ENCODE measurements around the gene C9orf72.

Gene C9orf72

DNA sequence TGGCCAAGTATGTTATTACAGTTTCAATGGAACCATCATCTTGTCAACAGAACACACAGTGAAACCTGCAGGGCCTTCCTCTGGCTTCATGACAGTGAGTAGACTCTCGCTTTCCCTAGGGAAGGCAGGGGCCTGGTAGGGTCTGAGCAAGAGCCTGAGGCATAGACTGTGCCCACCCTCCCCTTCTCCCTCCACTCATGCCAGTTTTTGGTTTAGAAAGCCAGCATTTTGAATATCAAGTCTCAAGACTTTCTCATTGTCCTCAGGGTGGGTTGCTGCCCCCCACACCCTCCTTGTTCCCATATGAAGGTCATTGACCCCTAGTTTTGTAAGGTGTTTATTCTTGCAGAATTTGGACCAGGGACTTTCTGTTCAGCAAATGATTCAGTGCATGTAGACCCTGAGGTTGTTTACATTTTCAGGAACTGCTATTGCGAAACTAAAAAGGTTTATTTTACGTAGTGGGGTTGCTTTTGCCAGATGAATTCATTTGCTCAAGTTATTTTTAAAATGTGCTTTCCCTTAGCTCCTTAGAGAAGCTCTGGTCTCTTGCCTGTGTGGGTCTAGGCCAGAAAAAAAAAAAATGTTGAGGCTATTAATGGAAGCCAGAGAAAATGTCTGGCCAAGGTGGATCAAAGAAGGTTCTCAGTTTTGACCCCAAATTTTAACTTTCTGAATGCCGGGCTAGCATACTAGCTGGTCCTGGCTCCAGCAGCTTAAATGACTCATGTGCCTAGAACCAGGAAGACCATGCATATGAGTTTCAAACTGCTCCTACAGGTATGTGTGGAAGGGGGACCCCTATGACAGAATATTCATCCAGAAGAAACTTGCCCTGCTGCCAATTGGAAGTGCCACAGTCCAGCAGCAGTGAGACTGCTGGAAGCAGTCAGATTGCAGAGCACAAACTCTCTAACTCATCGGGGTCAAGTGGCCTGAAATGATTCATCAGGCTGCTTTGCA lies 33.5 kb downstream of the C9orf72 start:
- DNase-seq (ENCODE audit: low read depth in 2 of 2) = no peak

DNA sequence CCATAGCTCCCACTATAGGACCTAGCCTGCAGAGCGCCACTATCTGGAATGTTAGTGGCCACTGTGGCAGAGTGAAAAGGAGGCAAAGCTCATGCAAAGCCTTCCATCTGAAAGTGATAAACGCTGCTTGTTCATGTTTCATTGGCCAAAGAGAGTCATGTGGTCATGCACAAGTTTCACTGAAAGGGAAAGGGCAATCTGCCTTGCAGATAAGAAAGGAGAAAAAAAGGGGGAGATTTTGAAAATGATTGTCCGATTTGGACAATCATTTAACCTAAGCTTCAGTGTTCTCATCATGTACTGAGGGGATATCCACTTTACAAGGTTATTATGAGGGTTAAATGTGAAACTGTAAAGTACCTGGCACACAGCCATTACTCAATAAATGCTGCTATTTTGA lies 34.6 kb downstream of the C9orf72 start:
- DNase-seq (ENCODE audit: low read depth in 2 of 2) = no peak

DNA sequence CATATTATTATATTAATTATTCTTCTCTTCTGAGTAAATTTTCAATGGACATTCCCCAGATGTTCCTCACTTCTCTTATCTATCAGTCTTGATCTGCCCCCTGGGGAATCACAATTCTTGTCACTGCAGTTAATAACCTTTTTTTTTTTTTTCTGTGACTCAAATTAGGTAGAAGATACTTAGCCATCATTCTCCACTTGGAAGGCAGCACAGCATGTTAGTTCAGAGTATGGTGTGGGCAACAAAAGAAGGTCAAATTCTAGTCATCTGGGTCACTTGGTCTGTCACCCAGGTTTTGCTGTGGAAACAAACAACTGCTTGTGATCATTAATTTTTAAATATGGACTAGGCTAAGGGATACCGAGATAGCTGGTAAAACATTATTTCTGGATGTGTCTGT lies 35.5 kb downstream of the C9orf72 start:
- no peak for DNase-seq (ENCODE audit: low read depth in 2 of 2)

DNA sequence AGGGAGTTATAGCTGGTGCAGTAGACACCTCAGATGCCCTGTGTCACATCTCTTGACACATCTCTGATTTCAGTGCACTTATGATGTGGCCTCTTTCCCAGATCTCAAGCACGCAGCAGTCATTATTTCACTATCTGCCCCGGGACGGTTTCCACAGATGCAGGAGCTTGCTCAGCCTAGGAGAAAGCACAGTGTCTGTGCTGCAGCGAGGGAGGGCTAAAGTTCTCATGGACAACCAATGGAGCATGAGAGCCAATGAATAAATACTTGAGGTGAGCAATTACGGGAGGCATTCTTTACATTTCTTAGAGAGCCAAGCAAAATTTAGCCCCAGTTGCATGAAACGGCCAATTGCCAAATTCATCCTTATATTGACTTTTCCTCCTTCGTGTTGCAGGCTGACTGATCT lies 36.2 kb downstream of the C9orf72 start:
- DNase-seq (ENCODE audit: low read depth in 2 of 2) = no peak

DNA sequence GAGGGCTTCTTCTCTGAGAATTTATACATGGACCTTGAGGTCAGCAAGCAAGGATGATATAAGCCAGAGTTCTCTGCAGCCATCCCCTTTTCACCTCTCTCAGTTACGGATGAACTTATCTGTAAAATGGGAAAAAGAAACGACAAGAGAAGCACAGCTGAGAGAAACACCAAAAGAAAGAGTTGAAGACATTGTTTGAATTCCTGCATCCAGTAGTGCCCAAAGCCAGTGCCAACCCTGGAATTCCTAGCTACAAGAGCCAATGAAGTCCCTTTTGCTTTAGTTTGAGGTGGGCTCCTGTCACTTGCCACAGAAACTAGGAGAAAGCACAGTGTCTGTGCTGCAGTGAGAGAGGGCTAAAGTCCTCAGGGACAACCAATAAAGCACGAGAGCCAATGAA lies 37.1 kb downstream of the C9orf72 start:
- no peak for DNase-seq (ENCODE audit: low read depth in 2 of 2)

DNA sequence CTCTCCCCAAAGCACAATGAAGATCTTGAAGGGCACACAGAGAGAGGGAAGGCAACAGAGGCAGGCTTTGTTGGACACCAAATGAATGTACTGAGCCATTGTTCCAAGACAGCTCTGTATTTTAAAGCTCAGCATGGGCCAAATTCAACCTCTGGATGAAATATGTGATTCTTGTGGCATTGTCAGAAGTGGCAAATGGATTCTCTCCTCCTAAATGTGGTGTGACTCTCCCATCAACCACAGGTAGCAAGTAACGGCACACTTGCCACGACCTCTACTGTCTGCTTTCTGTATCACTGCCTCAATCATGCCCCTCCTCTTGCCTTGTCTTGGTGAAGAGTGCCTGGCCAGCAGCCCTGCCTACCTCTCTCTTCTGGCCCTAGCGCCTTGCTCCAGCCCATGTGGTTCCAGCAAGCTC lies 37.6 kb downstream of the C9orf72 start:
- no peak for DNase-seq (ENCODE audit: low read depth in 2 of 2)

DNA sequence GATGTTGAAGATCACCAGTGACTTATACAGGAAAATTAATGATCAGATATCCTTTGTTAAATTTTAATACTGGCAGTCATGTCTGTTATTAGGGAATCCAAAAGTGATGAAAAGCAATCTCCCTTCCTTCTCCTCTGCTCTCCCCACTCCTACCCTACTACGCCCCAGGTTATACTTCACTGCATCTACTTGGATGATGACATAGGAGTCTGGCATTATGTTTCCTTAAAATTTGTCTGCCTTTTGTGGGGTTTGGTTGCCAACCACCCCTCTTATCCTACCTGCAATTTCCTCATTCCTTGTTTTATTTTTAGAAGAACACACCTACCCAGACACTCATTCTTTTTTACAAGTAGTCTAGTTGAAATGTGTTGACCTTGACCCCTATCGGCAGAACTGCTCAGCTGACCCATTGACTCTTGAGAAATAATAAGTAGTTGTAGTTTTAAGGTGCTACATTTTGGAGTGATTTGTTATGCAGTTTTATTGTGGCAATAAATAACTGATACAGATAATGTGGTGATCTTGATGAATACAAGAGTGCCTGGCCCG lies 38.5 kb downstream of the C9orf72 start:
- no peak for DNase-seq (ENCODE audit: low read depth in 2 of 2)

DNA sequence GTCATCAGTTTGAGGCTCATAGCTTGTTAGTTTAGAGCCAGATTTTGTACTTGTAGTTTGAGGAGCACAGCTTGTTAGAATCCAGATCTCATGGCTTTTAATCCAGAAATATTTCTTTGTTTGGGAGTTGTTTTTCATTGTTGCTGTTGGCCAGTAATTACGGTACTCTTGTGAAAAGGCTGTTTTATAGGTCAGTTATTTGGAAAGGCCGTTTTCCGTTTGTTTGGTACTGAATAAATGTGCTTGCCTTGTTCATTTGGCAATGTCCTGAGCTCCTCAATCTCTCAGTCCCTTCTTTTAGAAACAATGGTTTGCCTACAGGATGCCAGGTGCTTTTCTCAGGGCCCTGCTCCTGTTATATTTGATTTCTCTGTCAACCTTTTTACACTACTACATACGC lies 39.1 kb downstream of the C9orf72 start:
- DNase-seq (ENCODE audit: low read depth in 2 of 2) = no peak

DNA sequence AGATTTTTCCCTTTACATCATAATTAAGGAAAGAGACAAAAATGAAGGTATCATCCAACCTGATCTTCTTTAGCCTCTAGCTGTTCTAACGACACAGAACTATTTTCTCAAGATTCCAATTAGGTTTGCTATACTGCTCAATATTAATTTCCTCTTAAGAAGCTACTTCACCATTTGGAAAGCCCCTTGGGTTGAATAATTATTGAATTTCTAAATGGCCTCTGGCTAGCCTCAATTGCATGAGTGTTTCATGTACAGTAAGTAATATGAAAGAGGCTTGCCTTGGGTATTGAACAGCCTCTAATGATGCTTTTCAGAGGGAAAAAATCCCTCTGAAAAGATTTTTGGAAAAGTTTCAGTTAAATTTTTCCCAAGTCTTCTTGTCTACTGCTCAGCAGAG lies 40.0 kb downstream of the C9orf72 start:
- no peak for DNase-seq (ENCODE audit: low read depth in 2 of 2)

DNA sequence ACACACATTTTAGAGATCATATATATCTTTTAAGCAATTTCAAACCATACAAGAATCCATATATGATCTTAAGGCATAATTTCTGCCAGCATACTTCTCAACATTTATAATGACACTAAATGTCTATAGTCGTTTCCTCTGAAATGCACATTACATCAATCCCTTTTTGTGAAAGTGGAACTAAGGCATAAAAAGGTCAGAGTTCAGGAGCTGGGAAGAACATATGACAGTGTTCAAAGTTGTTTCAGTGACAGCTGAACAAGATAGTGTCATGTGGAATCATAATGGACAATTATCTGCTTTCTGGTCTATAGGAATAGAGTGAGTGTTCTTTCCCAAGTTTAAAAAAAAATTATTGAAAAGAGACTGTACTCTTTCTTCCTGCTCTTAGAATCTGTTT lies 41.2 kb downstream of the C9orf72 start:
- no peak for DNase-seq (ENCODE audit: low read depth in 2 of 2)

DNA sequence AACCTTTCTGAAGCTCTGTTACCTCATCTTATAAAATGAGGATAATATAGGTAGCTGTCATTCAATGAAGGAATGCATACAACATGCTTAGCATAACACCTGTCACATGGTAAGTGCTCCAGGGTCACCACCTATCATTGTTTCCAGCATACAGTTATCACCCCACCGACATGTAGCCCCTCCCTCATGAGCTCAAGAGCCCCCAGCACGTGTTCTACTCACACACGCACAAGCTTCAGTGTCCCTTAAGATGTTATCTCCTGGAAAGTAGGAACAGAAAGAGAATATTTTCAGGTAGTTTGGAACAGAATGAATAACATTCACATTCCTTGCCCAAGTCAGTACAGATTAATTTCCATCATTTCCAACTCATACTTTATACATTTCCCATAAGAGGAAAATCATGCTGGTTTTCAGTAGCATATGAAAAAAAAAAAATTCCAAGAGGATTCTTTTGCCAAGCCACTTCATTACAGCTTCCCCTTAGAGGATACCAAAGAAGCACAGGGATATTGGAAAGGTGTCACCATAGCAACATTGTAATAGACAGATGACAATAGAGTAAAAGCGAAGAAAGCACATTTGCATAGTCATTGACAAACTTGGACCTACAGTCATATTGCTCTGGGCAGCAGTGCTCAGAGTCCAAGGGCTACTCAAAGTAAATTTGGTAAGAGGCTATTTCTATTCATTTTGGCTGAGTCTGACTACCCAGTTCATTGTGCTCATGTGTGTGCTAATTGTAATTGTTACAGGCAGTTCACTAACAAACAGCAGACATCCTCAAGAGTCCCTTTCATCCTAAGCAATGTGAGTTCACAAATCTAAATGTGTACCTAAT lies 42.1 kb downstream of the C9orf72 start:
- DNase-seq (ENCODE audit: low read depth in 2 of 2) = no peak

DNA sequence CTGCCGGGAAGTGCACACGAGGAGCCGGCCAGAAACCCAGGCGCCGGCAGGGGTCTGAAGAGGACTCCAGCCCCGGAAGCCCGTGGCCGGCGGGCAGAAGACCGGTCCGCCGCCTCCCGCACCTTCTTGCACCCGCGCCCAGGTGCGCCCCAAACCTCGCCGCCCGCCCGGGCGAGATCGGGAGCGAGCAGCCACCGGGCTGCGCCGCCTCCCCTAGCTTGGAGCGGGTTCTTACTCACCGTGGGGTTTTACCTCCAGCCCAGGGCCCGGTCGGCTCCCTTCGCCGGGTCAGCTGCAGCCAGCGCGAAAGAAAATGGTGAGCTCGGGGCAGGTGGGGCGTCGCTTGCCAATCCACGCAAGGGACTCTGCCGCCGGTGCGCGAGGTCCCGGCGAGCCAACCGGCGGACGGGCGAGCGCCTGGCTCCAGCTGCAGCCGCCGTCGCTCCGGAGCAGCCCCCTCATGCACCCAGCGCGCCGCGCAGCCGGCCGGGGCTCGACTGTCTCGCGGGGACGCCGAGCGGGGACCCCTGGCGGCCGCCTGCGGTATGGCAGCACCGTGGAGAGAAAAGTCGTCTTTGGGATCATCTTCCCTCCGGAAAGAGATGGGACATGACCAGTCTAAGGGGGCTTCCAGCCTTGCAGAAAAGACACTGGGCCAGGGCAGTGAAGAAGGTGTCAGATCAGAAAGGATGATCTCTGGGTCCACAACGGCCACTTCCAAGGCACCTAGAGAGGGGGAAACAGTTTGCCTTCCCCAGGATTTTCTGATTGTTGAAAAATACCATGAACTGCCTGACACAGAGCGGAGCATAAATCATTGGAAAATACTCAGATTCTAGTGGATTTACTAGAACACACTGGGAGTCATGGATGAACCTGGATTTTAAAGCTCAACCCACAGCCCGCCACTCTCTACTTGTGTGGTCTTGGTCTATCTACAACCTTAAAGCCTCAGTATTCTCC lies 43.7 kb downstream of the C9orf72 start, which contains the start of gene MOB3B:
Gene MOB3B, minus strand, starts transcription at position 499 of the 963 bp plus-strand sequence. CDS start 74,264 bp downstream, outside the sequence.
- DNase-seq (ENCODE audit: low read depth in 2 of 2) = peak; percentile 71 to 76

DNA sequence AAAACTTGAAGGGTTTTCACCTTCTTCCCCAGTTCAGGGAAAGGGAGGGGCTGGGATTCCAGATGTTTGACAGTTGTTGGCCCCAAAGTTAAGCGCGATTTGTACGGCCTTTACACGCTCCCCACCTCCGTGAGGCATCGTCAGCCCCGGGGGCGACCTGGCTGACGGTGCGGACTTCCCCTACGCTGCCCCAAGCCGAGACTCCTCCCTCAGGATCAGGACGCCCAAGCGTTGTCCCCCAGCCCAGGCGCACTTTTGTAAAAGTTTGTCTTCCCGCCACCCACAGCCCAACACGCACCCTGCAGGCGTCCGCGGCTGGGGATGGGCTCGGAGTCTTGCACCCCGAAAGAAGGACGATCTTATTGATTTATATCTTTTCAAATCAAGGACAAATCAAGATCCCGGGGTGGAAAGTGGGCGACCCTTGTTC lies 44.4 kb downstream of the C9orf72 start:
- peak; percentile 33 to 39 for DNase-seq (ENCODE audit: low read depth in 2 of 2)

DNA sequence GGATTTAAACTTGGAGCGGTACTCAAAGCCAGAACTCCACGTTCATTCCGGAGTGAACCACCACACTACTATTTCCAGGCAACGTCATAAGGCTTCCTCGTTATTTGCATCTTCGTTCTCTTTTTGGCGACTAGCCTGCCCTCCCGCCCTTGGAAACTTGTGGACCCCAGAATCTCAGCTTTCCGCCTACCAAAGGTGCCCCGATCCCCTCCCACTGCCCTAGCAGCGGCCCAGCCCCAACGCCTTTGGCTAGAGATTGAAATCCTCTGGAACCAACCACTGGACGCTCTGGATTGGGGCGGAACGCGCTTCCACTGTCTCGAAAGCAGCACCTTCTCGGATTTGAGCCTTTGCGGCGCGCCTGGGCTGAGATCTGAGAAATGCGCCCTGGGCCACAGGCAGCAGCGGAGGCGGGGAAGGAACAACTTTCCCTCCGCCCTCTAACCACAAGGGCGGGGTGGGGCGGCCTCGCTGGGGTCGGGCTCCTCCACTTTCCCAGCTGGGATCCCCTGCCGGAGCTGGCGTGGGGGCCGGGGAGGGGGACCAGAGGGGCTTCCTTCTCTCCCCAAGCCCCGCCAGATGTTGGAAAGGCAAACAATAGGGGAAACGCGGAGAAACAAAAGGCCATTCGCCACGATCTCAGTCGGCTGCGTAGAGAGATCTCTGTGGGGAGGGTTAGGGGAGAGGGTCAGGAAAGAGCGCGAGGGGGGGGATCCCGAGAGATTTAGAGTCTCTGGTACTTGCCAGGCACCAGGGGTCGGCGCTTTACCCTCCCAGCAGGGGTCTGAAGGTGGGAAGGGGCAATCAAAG lies 45.0 kb downstream of the C9orf72 start:
- DNase-seq (ENCODE audit: low read depth in 2 of 2) = peak; percentile 27 to 40

DNA sequence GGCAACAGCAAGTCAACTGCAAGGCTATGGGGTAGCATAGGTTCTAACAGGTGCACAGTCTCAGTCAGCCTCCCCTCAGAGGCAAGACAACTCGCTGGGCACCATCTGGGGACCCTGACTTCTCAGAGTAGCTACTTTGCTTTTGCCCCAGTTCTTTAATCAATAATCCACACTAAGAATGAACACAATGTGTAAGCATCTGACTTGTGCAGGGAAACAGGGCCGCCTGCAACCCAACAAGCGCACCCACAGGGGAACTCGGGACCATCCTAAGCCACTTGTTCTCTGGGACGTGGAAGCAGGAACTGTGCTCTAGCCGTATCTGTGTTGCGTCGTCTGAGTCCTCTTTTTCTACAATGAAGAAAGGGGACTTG lies 45.6 kb downstream of the C9orf72 start:
- DNase-seq (ENCODE audit: low read depth in 2 of 2) = no peak

DNA sequence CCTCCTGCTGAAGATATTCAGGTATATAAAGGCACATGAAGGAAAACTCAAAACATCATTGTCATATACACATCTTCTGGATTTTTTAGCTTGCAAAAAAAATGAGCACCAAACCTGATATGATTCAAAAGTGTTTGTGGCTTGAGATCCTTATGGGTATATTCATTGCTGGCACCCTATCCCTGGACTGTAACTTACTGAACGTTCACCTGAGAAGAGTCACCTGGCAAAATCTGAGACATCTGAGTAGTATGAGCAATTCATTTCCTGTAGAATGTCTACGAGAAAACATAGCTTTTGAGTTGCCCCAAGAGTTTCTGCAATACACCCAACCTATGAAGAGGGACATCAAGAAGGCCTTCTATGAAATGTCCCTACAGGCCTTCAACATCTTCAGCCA lies 49.0 kb downstream of the C9orf72 start, which contains the start of gene IFNK:
Gene IFNK, plus strand, starts transcription at position 55 of the 400 bp plus-strand sequence. Its CDS starts 47 bp downstream, at position 102.
- no peak for DNase-seq (ENCODE audit: low read depth in 2 of 2)

DNA sequence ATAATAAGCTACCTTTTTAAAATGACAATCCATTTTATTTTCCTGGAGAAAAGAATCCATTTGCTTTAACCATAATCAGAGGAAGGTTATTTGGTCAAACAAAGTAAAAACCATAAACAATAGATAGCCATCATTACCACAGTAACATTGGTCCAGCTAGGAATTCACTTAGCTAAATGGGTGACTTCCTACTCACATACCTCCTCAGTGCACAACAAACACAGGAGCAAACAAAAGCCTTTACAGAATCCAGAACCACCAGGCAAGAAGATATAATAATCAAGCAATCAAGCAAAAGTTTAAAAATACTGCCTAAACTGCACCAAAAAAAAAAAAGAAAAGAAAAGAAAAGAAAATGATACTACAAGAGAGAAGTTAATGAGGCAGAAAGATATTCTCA lies 50.1 kb downstream of the C9orf72 start:
- no peak for DNase-seq (ENCODE audit: low read depth in 2 of 2)

DNA sequence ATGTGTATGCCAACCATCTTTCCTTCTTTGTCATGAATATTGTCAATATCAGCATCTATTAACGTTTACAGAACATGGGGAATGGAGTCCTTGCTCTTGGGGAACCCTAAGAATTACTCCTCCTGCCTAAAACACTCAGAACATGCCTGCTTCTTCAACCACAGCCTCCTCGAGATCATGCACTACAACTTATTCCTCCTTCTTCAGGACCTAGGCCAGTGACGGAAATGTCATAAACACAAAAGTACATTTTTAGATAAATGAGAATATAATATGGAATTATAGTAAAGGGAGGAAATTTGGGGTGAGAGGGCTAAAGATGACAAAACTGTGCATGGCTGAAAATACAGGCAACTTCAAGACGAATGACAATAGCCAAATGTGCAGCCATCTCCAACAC lies 52.3 kb downstream of the C9orf72 start:
- no peak for DNase-seq (ENCODE audit: low read depth in 2 of 2)

DNA sequence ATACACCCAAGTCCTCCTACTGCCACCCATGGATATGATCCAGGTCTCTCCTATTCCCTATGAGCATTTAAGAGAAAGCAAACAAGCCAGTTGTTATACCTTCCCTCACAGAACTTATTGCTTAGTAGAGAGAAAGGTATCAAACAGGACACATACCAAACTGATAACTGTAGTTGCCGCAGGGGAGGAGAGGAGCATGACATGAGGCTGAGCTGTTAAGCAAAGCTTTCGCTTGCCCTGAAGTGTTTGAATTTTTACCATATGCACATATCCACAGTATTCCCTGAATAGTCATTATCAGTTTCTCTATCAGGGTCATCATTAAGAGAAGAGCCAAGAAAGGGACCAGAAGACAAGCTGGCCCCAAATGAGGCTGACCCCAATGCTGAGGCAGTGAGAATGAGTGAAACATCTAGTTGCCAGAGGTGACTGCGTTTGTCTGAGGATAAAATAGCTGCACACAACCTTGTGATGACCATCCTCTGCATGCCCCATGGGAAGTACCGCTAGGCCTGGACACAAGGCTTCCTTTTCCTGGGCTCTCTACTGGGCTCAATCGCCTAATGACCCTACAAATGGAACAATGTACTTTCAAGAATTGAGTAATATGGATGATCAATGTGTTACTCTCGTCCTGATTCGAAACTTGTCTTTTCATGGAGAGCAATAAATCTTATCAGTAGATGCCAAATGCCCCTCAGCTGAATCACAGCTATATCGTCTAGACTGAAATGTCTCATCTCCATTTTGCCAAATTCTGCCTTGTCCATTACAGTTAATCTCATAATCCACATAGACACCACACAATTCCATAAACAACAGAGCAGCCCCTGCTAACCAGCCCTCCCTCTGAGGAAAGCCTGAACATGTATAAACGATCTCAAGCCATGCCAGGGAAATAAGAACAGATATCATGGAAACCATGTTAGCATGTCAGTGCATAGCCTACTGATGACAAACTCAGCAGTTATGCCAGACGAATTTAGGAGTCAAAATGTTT lies 53.5 kb downstream of the C9orf72 start:
- DNase-seq (ENCODE audit: low read depth in 2 of 2) = no peak

Measured in stimulated activated CD4-positive, alpha-beta T cell treated with anti-CD3 and anti-CD28 coated beads, Interleukin-1b, Interleukin-23, amount 100 ng/mL, for 4 hours (primary cell).